SJCRH30 (cell line): ENCODE measurements around the gene PTGDS. TPM values are rescaled to one million over a fixed set of nuclear protein-coding genes. Genes with fewer than 3 reads are reported as not detected.

Experiments
- DNase-seq, 2 experiments: peaks; one replicate each; pipeline ENCODE4 v3.0.0-alpha.2; 2015 to 2020
- H3K27ac ChIP-seq: fragments of 250-450 bp; sonication (Bioruptor Pico); 2 replicates; pipeline ENCODE4 v1.5.1; 2020; ENCODE audit warnings: mild to moderate bottlenecking, moderate library complexity
- H3K27me3 ChIP-seq: fragments of 250-450 bp; sonication (Bioruptor Pico); 2 replicates; pipeline ENCODE4 v1.5.1; 2020; ENCODE audit warnings: mild to moderate bottlenecking, moderate library complexity
- H3K36me3 ChIP-seq: fragments of 250-450 bp; sonication (Bioruptor Pico); 2 replicates; pipeline ENCODE4 v1.5.1; 2020; ENCODE audit warnings: mild to moderate bottlenecking, moderate library complexity
- H3K4me1 ChIP-seq: fragments of 250-450 bp; sonication (Bioruptor Pico); 2 replicates; pipeline ENCODE4 v1.5.1; 2020; ENCODE audit warnings: mild to moderate bottlenecking, moderate library complexity
- H3K4me3 ChIP-seq: fragments of 250-450 bp; sonication (Bioruptor Pico); 2 replicates; pipeline ENCODE4 v1.5.1; 2020; ENCODE audit warnings: mild to moderate bottlenecking, moderate library complexity
- H3K9me3 ChIP-seq: fragments of 250-450 bp; sonication (Bioruptor Pico); replicated peaks from 2 replicates; pipeline ENCODE4 v1.5.1; 2020; ENCODE audit warnings: mild to moderate bottlenecking, moderate library complexity
- total RNA-seq: library from RNA; depleted of rRNA; stranded (reverse); fragments of >200 nt; shearing (Covaris generic); gene quantifications from 2 replicates; pipeline ENCODE4 v1.2.3, GENCODE V29; 2014

PTGDS gene
- total RNA-seq, 1 experiment from 2014 or later = not detected

- H3K9me3 ChIP-seq = no peaks in the 10 kb centered on the region
- DNase-seq = no peak
- peaks cover 3% of the 10 kb centered on the region; the same call in 1 of the 2 replicates for H3K4me1 ChIP-seq
- H3K27me3 ChIP-seq = peaks cover 49% of the 10 kb centered on the region
- no peaks in the 10 kb centered on the region for H3K36me3 ChIP-seq
- no peak overlapping the region for H3K4me3 ChIP-seq
- H3K27ac ChIP-seq = no peak overlapping the region
Observed at GRCh38 chr9:136960212-136960937, 16.9 kb upstream of the PTGDS start.

DNA sequence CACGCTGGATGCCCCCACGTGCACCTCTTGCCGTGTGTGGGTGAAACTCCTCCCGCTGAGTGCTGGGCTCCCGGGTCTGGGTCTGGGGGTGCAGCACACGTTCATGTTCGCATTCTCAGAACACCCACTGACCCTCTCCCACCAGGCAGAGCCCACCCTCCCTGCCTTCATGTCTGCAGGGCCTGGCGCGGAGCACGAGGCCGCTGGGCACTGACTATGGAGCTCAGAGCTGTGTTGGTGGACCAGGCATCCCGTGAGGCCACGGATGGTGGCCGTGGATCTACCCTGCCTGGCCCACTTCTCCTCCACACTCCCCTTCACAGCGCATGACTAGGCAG is 16.4 kb upstream of the PTGDS start:
- DNase-seq = no peak
- Histone ChIP-seq H3K4me3 (no peak overlapping the region), H3K27me3 (peaks cover 51% of the 10 kb centered on the region), H3K36me3 (no peaks in the 10 kb centered on the region), H3K27ac (no peak overlapping the region), H3K9me3 (no peaks in the 10 kb centered on the region), H3K4me1 (peaks cover 3% of the 10 kb centered on the region; the same call in 1 of the 2 replicates)

DNA sequence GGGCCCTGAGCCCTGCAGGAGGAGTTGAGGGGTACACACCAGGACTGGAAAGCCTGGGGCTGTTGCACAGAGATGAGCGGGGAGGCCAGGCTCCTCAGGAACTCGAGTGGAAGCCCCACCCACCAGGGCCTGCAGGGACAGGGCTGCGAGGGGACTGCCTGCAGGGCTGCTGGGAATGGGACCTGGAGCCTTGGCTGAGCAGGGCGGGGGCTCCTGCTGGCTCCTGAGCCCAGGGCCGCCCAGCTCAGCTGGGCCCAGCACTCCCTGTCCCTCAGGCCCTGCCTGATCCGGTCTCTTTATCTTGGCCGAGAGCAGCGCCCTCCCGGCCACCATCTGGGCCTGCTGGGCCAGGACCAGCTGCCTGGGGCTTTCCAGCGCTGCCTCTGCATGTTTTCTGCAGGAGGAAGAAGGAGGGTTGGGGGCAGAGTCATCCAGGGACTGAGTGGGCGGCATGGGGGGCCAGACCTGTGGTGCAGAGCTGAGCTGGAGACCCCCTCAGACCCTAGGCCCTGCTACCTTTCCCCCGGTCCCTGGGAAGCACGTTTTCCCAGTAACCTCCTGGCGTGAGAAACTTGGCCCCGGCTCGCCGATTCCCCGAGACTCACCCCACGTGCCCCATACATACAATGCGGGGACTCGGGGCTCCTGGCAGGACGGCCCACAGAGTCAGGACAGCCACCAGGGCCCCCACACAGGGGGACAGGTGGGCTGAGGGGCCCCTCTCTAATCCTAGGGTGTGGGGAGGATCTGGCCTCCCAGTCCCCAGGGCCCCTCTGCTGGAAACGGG is 15.8 kb upstream of the PTGDS start:
- Histone ChIP-seq H3K4me1 (peaks cover 3% of the 10 kb centered on the region; the same call in 1 of the 2 replicates), H3K9me3 (no peaks in the 10 kb centered on the region), H3K36me3 (no peaks in the 10 kb centered on the region), H3K4me3 (no peak overlapping the region), H3K27ac (no peak overlapping the region), H3K27me3 (peaks cover 55% of the 10 kb centered on the region)
- DNase-seq = no peak

DNA sequence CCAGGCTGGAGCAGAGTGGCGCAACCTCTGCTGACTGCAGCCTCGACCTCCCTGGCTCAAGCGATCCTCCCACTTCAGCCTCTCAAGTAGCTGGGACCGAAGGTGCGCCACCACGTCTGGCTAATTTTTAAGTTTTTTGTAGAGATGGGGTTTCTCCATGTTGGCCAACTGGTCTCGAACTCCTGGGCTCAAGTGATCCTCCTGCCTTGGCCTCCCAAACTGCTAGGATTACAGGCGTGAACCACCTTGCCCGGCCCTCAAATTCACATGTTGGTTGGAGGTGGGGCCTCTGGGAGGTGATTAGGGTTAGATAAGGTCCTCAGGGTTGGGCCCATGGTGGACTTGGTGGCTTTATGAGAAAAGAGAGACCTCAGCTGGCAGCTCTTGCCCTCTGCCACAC is 15.1 kb upstream of the PTGDS start:
- H3K4me1 ChIP-seq = peaks cover 3% of the 10 kb centered on the region; the same call in 1 of the 2 replicates
- peaks cover 58% of the 10 kb centered on the region for H3K27me3 ChIP-seq
- H3K36me3 ChIP-seq = no peaks in the 10 kb centered on the region
- H3K9me3 ChIP-seq = no peaks in the 10 kb centered on the region
- no peak overlapping the region for H3K27ac ChIP-seq
- no peak overlapping the region for H3K4me3 ChIP-seq
- no peak for DNase-seq

- no peaks in the 10 kb centered on the region for H3K9me3 ChIP-seq
- no peak for DNase-seq
- H3K4me1 ChIP-seq = peaks cover 3% of the 10 kb centered on the region; the same call in 1 of the 2 replicates
- peaks cover 61% of the 10 kb centered on the region for H3K27me3 ChIP-seq
- no peak overlapping the region for H3K27ac ChIP-seq
- no peak overlapping the region for H3K4me3 ChIP-seq
- no peaks in the 10 kb centered on the region for H3K36me3 ChIP-seq
Observed at GRCh38 chr9:136962701-136963248, 14.5 kb upstream of the PTGDS start.

GRCh38 chr9:136963341-136963740 is 14.0 kb upstream of the PTGDS start:
- Histone ChIP-seq H3K9me3 (no peaks in the 10 kb centered on the region), H3K4me1 (peaks cover 3% of the 10 kb centered on the region; the same call in 1 of the 2 replicates), H3K27me3 (peaks cover 67% of the 10 kb centered on the region), H3K4me3 (no peak overlapping the region), H3K27ac (no peak overlapping the region), H3K36me3 (no peaks in the 10 kb centered on the region)
- no peak for DNase-seq

- Histone ChIP-seq H3K27ac (no peak overlapping the region), H3K9me3 (no peaks in the 10 kb centered on the region), H3K4me3 (no peak overlapping the region), H3K4me1 (peaks cover 3% of the 10 kb centered on the region; the same call in 1 of the 2 replicates), H3K27me3 (peaks cover 68% of the 10 kb centered on the region), H3K36me3 (no peaks in the 10 kb centered on the region)
- no peak for DNase-seq
Observed at GRCh38 chr9:136963751-136964150, 13.6 kb upstream of the PTGDS start.

- H3K4me1 ChIP-seq = peaks cover 3% of the 10 kb centered on the region; the same call in 1 of the 2 replicates
- H3K27me3 ChIP-seq = peaks cover 66% of the 10 kb centered on the region
- no peaks in the 10 kb centered on the region for H3K9me3 ChIP-seq
- H3K4me3 ChIP-seq = no peak overlapping the region
- no peaks in the 10 kb centered on the region for H3K36me3 ChIP-seq
- DNase-seq = no peak
- no peak overlapping the region for H3K27ac ChIP-seq
Observed at GRCh38 chr9:136964171-136964689, 13.1 kb upstream of the PTGDS start.

DNA sequence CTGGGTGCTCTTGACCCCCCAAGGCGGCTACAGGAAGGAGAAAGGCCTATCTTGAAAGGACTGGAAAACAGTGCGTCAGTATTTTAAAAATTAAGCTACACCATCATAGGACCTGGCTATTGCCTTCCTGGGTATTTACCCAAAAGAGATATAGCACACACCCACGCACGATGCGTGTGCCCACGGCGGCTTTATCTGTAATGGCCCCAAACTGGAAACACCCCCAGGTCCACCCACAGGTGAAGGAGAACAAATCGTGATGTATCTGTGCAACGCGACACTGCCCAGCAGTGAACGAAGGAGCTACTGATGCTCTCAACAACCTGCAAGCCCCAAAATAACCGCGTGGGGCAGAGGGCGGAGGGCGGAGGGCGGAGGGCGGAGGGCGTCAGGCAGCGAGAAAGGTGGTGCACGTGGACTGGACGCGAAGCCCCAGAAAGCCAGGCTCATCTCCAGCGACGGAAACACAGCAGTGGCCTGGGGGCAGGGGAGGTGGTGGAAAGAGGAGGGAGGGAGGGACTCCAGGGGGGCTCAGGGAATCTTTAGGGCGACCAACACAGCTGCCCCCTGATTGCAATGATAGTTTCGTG is 12.4 kb upstream of the PTGDS start:
- Histone ChIP-seq H3K4me1 (peaks cover 3% of the 10 kb centered on the region; the same call in 1 of the 2 replicates), H3K27ac (no peak overlapping the region), H3K4me3 (no peak overlapping the region), H3K9me3 (no peaks in the 10 kb centered on the region), H3K27me3 (peaks cover 63% of the 10 kb centered on the region), H3K36me3 (no peaks in the 10 kb centered on the region)
- DNase-seq = no peak

DNA sequence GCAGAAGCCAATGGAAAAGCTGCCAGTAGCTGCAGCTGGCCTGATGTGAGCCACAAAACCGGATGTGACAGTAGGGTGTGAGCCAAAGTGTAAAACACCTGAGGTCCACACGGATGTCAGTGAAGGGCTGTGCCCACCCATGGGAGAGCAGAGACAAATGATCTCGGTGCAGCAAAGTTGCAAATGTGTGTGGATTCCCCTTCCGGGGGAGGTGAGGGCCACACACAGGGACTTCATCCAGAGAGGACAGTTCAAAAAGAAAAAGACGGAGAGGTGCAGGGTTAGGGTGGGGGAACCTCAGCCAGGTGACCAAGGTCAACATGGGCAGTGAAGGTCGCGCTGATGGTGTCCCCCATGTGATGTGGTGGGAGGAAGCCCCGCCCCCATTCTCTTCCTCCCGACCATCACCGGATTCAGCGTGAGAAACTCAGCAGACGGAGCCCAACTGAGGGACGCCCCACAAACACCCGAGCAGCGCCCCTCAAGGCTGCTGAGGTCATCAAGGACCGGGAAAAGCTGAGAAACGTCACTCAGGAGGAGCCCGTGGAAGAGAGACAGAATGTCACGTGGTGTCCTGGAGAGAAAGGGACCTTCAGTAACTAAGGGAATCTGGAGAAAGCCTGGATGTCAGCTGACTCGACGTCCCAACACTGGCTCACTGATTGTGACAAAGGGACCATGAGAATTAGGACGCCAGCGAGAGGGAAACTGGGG is 11.4 kb upstream of the PTGDS start:
- Histone ChIP-seq H3K27ac (no peak overlapping the region), H3K36me3 (no peaks in the 10 kb centered on the region), H3K9me3 (no peaks in the 10 kb centered on the region), H3K4me1 (peaks cover 3% of the 10 kb centered on the region; the same call in 1 of the 2 replicates), H3K27me3 (peaks cover 65% of the 10 kb centered on the region), H3K4me3 (no peak overlapping the region)
- DNase-seq = no peak

DNA sequence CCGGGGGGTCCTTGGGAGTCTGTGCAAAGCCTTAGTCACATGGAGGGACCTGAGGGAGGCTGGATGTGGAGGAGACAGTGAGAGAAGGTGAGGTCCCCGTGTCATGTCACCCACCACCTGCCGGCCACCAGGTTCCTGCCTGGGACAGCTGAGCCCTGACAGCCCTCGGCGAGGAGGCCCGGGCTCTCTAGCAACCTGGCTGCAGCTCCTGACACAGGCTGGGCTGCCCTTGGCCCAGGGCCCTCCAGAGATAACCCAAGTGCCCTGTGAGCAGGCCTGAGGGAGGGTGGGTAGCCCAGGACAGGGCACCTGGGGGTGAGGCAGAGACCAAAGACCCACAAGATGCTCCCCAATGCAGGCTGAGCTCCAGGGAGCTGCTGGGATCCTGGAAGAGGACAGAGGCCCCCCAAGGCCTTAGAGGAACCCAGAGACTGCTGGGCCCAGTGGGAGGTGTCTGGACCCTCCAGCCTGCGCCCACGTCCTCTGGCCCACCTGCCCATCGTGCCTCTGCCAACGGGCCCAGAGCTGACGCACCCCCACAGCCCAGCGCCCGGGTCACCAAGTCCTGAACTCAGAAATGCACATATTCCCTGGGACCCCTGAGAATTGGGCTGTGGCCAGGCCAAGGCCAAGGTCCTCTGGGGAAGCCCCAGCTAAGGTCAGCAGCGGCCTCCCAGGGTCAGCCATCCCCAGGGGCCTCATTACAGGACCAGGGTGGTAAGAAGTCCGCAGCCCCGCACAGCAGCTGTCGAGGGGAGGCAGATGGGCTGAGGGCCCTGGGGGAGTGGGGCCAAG is 8.8 kb upstream of the PTGDS start:
- DNase-seq = no peak
- Histone ChIP-seq H3K4me3 (no peak overlapping the region), H3K4me1 (no peaks in the 10 kb centered on the region), H3K36me3 (no peaks in the 10 kb centered on the region), H3K9me3 (no peaks in the 10 kb centered on the region), H3K27me3 (peaks cover 72% of the 10 kb centered on the region), H3K27ac (no peak overlapping the region)

- H3K27me3 ChIP-seq = peaks cover 67% of the 10 kb centered on the region
- no peaks in the 10 kb centered on the region for H3K36me3 ChIP-seq
- no peaks in the 10 kb centered on the region for H3K9me3 ChIP-seq
- H3K27ac ChIP-seq = no peak overlapping the region
- H3K4me3 ChIP-seq = no peak overlapping the region
- H3K4me1 ChIP-seq = no peaks in the 10 kb centered on the region
- DNase-seq = no peak
Observed at GRCh38 chr9:136969150-136969549, 8.2 kb upstream of the PTGDS start.

DNA sequence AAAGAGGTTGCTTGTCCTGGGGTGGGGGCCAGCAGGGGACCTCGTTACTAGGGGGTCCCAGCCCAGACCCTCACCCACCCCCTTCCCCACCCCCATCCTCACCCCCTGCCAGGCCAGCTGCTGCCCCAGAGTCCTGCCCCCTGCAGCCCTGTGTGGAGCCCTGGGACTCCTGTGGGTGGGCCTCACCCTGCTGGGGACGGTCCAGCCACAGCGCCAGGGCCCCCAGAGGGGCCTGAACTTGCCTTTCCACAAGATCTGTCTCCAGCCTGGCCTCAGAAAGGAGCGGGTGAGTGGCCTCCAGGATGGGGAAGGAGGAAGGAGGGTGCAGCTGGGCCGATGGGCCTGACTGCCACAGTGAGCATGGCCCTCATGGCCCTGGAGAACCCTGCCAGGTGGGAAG is 7.5 kb upstream of the PTGDS start:
- Histone ChIP-seq H3K36me3 (no peaks in the 10 kb centered on the region), H3K4me3 (no peak overlapping the region), H3K9me3 (no peaks in the 10 kb centered on the region), H3K27ac (no peak overlapping the region), H3K27me3 (peaks cover 61% of the 10 kb centered on the region), H3K4me1 (no peaks in the 10 kb centered on the region)
- no peak for DNase-seq

DNA sequence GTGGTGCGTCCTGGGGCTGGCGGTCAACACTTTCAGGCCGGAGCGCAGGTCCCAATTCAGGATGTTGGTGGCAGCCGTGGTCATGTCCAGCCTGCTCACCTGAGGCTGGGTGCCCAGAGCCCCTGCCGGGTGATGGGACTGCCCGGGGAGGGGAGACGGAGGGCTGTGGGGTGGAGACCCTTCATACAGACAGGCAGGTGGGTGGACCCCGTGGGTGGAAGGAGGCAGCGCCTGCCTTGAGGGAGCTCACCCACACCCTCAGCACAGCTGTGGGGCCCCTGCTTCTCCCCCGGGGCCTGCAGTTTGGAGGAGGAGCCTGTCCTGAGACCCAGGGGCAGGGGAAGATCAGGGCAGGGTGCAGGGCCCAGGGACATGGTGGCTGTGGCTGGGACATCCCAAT is 6.9 kb upstream of the PTGDS start:
- Histone ChIP-seq H3K36me3 (no peaks in the 10 kb centered on the region), H3K9me3 (no peaks in the 10 kb centered on the region), H3K27ac (no peak overlapping the region), H3K27me3 (peaks cover 60% of the 10 kb centered on the region), H3K4me3 (no peak overlapping the region), H3K4me1 (no peaks in the 10 kb centered on the region)
- no peak for DNase-seq
